Activated T-helper 2 cell treated with anti-CD3 and anti-CD28 coated beads, Interferon-gamma antibody, Interleukin-2, Interleukin-4, amounts not matched to agents 10 μg/mL and 5 μg/mL and 100 μg/mL, durations not matched to agents 14 hours and 24 hours and 36 hours (primary cell): ENCODE data around the gene ARHGAP20. TPM values are rescaled to one million over a fixed set of nuclear protein-coding genes. Genes with fewer than 3 reads are reported as not detected.
"Not testable (repeated sequence)": the region's sequence is repeated elsewhere in the genome, so short reads cannot be mapped to it uniquely, and the experiment has no call there.

ENCODE experiments used
- DNase-seq: peaks from one replicate; pipeline ENCODE4 v3.0.0; 2021; ENCODE audit warnings: low spot score
- H3K27ac Mint-ChIP-seq: one replicate; pipeline ENCODE4 v1.8.0; 2021; ENCODE audit warnings: mixed read lengths
- H3K27me3 Mint-ChIP-seq: one replicate; pipeline ENCODE4 v1.8.0; 2021; ENCODE audit warnings: low read depth, mixed read lengths
- H3K36me3 Mint-ChIP-seq: one replicate; pipeline ENCODE4 v1.8.0; 2021; ENCODE audit warnings: low read depth, mixed read lengths
- H3K4me1 Mint-ChIP-seq: one replicate; pipeline ENCODE4 v1.8.0; 2021; ENCODE audit warnings: low read depth, mixed read lengths
- H3K4me3 Mint-ChIP-seq: one replicate; pipeline ENCODE4 v1.8.0; 2021; ENCODE audit warnings: low read depth, mild to moderate bottlenecking, moderate library complexity, mixed read lengths
- H3K9me3 Mint-ChIP-seq: one replicate; pipeline ENCODE4 v1.8.0; 2021; ENCODE audit warnings: mixed read lengths
- intact Hi-C: fragments of 100-400 bp; cut with micrococcal nuclease; formaldehyde crosslinking; loops from one replicate; pipeline ENCODE4 v1.15.1; 2023
- total RNA-seq: library from RNA; stranded (reverse); gene quantifications from 2 replicates; pipeline ENCODE4 v1.2.3, GENCODE V29; 2022

ARHGAP20 gene
- total RNA-seq, 1 donor from 2014 or later: not detected

DNA sequence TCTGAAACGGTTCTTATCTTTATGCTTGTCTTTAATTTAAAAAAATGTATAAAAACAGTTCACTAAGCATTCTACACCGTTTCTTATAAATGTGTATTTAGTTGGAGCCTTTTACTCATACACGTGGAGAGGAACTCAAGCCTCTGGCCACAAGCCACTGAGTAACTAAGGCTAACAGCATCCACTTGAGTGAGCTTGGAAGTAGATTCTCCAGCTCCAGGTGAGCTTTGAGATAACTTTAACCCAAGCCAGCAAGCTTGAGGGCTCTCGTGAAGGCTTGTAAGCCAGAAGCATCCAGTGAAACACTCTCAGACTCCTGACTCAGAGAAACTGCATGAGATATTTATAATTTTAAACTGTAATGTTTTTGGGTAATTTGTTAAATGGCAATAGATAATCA is 82.6 kb downstream of the ARHGAP20 start:
- no peak overlapping the region for H3K4me3 Mint-ChIP-seq
- H3K27me3 Mint-ChIP-seq: peaks cover 6% of the 10 kb centered on the region
- intact Hi-C loops: no loop called here
- no peak overlapping the region for H3K27ac Mint-ChIP-seq
- H3K4me1 Mint-ChIP-seq: peaks cover 7% of the 10 kb centered on the region
- H3K36me3 Mint-ChIP-seq: no peaks in the 10 kb centered on the region
- no peaks in the 10 kb centered on the region for H3K9me3 Mint-ChIP-seq
- DNase-seq: no peak

DNA sequence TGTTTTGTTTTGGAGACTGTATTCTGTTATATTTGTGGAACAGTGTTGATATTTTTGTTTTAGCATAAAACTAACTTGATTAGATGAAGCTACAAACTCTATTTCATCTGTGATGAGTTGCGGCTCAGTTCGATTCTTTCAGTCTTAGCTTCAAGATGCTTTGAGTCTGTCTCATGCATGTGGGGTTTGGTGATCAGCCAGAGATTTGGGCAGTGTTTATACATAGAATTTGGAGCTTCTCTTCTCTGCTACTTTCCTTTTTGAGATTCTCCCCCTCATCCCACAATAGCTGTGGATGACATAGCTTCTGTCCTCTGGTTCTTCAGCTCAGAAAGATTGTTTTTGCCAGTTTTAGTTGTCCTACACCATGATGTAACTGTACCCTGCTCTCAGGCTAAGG is 90.4 kb downstream of the ARHGAP20 start:
- DNase-seq: no peak
- intact Hi-C loops: no loop called here
- Mint-ChIP-seq H3K27ac (no peak overlapping the region), H3K9me3 (no peaks in the 10 kb centered on the region), H3K36me3 (no peaks in the 10 kb centered on the region), H3K4me3 (no peak overlapping the region), H3K4me1 (no peaks in the 10 kb centered on the region), H3K27me3 (no peaks in the 10 kb centered on the region)

DNA sequence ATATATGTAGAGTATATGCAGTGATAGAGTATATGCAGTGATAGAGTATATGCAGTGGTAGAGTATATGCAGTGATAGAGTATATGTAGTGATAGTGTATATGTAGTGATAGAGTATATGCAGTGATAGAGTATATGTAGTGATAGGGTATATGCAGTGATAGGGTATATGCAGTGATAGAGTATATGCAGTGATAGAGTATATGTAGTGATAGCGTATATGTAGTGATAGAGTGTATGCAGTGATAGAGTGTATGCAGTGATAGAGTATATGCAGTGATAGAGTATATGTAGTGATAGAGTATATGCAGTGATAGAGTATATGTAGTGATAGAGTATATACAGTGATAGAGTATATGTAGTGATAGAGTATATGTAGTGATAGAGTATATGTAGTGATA is 92.9 kb downstream of the ARHGAP20 start:
- H3K36me3 Mint-ChIP-seq, H3K4me1 Mint-ChIP-seq, DNase-seq, H3K27ac Mint-ChIP-seq, H3K9me3 Mint-ChIP-seq, H3K27me3 Mint-ChIP-seq, H3K4me3 Mint-ChIP-seq, intact Hi-C loops: not testable (repeated sequence)

DNA sequence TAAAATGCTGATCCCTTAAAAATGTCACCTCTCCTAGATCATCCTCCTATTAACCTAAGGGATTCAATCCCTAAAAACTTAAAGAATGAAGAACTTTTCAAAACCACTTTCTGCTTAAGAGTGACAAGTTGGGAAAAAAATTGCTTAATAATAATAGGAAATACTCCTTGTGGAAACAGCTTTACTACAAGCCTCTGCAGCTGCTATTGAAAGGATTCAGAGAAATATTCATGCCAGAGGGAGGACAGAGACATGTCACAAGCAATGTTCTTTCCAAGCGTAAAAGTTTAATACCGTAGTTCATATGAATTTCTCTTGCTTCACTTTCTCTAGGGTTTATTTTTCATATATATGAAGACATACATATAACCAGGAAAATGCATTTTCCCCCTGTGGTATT is 98.2 kb downstream of the ARHGAP20 start:
- Mint-ChIP-seq H3K27me3 (peaks cover 6% of the 10 kb centered on the region), H3K36me3 (no peaks in the 10 kb centered on the region), H3K4me1 (no peaks in the 10 kb centered on the region), H3K9me3 (no peaks in the 10 kb centered on the region), H3K27ac (no peak overlapping the region), H3K4me3 (no peak overlapping the region)
- DNase-seq: no peak
- intact Hi-C loops: no loop called here

DNA sequence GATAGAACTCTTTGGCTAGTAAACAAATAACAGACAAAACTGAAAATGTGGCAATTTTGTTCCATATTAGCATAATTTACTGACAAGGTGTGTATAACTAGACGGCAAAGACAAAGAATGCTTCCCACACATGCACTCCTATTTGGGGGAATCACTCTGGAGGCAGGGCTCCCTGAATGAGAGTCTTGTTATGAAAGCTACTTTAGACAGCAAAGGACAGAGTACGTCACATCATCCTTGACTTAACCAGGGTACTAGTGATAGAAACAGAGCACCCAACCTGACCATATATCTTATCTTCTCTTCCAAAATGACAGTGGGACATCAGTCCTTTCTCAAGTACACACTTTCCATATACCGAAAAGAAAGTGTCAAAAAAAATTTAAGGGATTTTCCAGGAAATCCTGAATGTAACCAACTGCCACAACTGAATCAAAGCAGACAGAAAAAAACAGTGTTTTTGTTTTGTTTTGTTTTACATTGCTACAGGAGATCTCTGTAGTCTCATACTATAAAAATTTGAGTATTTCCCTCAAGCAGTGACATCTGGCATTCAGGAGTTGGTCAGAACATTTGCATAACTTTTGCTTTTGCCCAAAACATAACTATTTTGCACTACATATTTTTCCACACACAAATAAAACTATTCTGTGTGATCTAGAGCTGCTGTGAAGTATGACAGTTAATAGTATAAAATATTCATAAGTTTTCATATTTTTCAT is 98.9 kb downstream of the ARHGAP20 start:
- no peaks in the 10 kb centered on the region for H3K9me3 Mint-ChIP-seq
- no peak for DNase-seq
- no peaks in the 10 kb centered on the region for H3K4me1 Mint-ChIP-seq
- peaks cover 6% of the 10 kb centered on the region for H3K27me3 Mint-ChIP-seq
- intact Hi-C loops: no loop called here
- no peak overlapping the region for H3K27ac Mint-ChIP-seq
- no peaks in the 10 kb centered on the region for H3K36me3 Mint-ChIP-seq
- no peak overlapping the region for H3K4me3 Mint-ChIP-seq

DNA sequence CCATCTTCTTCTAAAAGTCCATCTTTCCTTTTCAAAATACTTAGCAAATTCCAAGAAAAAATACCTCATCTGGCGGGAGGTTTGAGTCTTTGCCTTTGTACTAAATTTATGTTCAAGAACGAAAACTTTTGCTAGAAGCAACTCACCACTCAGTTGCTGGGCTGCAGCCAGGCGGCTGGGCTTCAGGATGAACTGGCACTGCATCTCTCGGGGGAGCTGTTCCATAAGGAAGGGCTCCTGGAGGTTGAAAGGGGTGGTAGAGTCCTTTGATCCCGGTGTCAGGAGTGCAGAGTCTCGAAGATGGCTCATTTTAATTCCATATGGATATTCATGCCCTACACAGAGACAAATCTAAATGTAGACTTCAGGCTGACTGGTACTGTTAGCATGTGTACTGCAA is 105.8 kb downstream of the ARHGAP20 start:
- DNase-seq: no peak
- intact Hi-C loops: no loop called here
- no peak overlapping the region for H3K27ac Mint-ChIP-seq
- H3K9me3 Mint-ChIP-seq: no peaks in the 10 kb centered on the region
- H3K27me3 Mint-ChIP-seq: peaks cover 13% of the 10 kb centered on the region
- H3K4me1 Mint-ChIP-seq: no peaks in the 10 kb centered on the region
- H3K4me3 Mint-ChIP-seq: no peak overlapping the region
- no peaks in the 10 kb centered on the region for H3K36me3 Mint-ChIP-seq

DNA sequence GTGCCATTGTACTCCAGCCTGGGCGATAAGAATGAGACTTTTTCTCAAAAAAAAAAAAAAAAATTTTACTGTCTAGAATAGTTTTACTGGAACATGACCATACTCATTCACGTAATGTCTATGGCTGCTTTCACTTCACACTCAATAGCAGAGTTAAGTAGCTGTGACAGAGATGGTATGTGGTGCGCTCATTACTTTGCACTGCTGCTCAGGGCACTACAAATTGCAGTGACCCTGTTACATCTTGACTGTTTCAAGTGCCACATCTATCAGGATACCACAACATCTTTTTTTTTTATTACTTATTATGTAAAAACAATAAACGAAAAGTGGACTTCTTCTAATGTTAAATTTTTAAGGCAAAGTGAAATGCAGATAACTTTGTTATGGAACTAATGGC is 110.3 kb downstream of the ARHGAP20 start:
- intact Hi-C loops: no loop called here
- Mint-ChIP-seq H3K27me3 (peaks cover 11% of the 10 kb centered on the region), H3K36me3 (no peaks in the 10 kb centered on the region), H3K4me3 (no peak overlapping the region), H3K27ac (no peak overlapping the region), H3K4me1 (no peaks in the 10 kb centered on the region), H3K9me3 (peaks cover 4% of the 10 kb centered on the region)
- no peak for DNase-seq

DNA sequence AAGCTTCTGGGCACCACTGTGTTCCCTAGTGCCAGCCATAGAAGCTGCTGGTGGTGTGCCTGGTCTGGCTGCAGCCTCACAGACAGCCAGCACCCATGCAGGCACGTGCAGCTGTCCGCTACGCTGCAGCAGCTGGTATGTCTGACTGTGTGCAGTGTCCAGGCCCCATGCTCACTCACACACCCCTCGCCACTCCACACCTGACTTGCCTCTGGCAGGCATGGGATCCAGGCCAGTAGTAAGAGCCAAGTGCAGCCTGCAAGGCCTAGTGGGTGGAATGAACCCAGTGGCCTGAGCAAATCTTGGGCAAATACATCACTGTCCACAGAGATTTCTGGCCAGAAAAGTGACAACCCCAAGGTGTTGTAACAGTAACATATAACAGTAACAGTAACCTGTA is 111.9 kb downstream of the ARHGAP20 start:
- intact Hi-C loops: no loop called here
- peaks cover 4% of the 10 kb centered on the region for H3K27me3 Mint-ChIP-seq
- no peak overlapping the region for H3K27ac Mint-ChIP-seq
- no peak for DNase-seq
- no peaks in the 10 kb centered on the region for H3K4me1 Mint-ChIP-seq
- no peaks in the 10 kb centered on the region for H3K36me3 Mint-ChIP-seq
- H3K4me3 Mint-ChIP-seq: no peak overlapping the region
- H3K9me3 Mint-ChIP-seq: peaks cover 4% of the 10 kb centered on the region

DNA sequence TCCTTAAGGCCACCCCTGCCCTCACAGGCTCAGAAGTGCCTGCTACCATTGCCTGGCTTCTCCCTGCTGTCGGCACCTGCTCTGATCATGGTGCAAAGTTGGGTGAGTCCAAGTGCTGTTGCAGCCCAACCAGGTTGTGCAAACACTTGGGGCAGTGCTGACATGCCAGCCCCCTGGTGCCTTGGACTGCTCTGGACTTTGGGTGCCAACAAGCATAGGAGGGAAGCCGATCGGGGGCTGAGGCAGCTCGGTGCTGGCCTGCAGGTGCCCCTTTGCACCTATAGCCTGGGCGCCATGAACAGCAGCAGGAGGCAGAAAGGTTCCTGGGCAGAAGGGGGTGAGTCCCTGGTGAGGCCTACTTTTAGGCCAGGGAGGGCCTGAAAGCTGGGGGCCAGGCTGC is 113.0 kb downstream of the ARHGAP20 start:
- DNase-seq: no peak
- H3K27ac Mint-ChIP-seq: no peak overlapping the region
- intact Hi-C loops: no loop called here
- H3K4me3 Mint-ChIP-seq: no peak overlapping the region
- H3K27me3 Mint-ChIP-seq: no peaks in the 10 kb centered on the region
- no peaks in the 10 kb centered on the region for H3K36me3 Mint-ChIP-seq
- no peaks in the 10 kb centered on the region for H3K4me1 Mint-ChIP-seq
- peaks cover 4% of the 10 kb centered on the region for H3K9me3 Mint-ChIP-seq

DNA sequence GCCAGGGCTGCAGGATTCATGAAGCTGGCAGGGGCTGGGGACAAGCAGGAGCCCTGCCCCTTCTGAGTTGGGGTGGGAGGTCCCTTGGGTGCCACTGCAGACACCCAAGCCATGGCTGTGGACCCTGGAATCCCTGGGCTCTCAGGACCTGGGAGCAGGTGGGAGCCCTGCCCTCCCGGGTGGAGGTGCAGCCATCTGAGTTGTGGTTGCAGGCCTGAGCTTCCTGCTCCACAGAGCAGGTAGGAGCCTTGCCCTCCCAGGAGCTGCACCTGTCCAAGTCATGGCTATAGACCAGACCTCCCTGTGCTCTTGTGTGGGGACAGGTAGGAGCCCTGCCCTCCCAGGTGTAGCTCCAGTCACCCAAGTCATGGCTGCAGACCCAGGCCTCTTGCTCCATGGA is 113.5 kb downstream of the ARHGAP20 start:
- no peak overlapping the region for H3K4me3 Mint-ChIP-seq
- H3K36me3 Mint-ChIP-seq: no peaks in the 10 kb centered on the region
- no peaks in the 10 kb centered on the region for H3K4me1 Mint-ChIP-seq
- DNase-seq: no peak
- intact Hi-C loops: no loop called here
- no peaks in the 10 kb centered on the region for H3K27me3 Mint-ChIP-seq
- H3K27ac Mint-ChIP-seq: no peak overlapping the region
- H3K9me3 Mint-ChIP-seq: peaks cover 4% of the 10 kb centered on the region

DNA sequence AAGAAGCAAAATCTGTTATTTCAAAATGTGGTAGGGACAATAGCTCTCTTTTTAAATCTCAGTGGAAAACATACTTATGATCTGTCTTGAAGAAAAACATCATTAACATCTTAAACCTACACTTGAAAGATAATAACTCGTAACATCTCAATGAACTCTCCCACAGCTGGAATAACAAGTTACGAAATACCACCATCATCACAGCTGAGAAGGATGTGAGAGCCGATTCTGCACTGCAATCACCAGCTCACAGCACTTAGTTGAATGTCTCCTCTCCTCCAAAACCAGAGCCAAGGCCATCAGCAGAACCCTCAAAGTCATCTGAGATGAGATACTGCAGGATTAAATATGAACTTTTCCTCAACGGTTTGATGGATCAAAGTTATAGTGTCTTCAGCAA is 124.3 kb downstream of the ARHGAP20 start:
- no peaks in the 10 kb centered on the region for H3K4me1 Mint-ChIP-seq
- intact Hi-C loops: no loop called here
- no peaks in the 10 kb centered on the region for H3K9me3 Mint-ChIP-seq
- H3K4me3 Mint-ChIP-seq: no peak overlapping the region
- DNase-seq: no peak
- H3K36me3 Mint-ChIP-seq: no peaks in the 10 kb centered on the region
- peaks cover 11% of the 10 kb centered on the region for H3K27me3 Mint-ChIP-seq
- H3K27ac Mint-ChIP-seq: no peak overlapping the region

DNA sequence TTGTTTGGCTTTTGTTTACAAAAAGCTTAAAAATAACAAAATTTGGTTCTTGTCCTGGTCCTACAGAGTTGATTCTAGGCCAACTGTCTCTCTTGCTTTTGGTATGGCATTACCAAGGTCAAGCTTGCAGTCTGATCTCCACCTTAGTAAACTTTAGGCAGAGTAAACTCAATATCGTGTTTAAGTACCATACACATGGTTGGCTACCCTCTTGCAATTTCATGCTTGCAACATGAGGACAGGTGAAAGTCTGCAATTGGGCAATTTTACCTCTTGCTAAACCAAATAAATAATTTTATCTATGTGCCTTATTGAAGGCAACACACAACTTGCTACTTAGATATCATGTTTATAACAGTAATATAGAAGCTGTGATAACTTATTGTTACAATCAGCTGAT is 125.1 kb downstream of the ARHGAP20 start:
- peaks cover 11% of the 10 kb centered on the region for H3K27me3 Mint-ChIP-seq
- no peaks in the 10 kb centered on the region for H3K9me3 Mint-ChIP-seq
- no peak overlapping the region for H3K27ac Mint-ChIP-seq
- H3K4me3 Mint-ChIP-seq: no peak overlapping the region
- intact Hi-C loops: no loop called here
- DNase-seq: no peak
- no peaks in the 10 kb centered on the region for H3K4me1 Mint-ChIP-seq
- no peaks in the 10 kb centered on the region for H3K36me3 Mint-ChIP-seq

DNA sequence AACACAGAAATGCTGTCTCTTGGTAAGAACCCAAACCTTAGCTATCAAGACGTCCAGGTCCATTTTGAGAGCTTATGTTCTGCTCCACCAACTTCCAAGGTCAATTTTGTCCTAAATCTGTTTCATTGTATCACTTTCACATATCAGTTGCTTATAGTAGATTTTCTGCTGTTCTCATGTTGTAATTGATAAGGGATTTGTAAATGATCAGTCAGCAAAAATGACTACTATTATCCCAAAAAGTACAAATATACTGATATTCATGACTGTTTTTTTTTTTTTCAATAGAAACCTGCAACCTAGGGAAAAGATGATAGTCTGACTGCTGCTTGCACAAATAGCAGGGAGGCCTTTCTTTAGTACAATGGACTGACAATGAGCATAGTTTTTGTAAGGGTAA is 128.1 kb downstream of the ARHGAP20 start:
- no peaks in the 10 kb centered on the region for H3K36me3 Mint-ChIP-seq
- H3K4me3 Mint-ChIP-seq: no peak overlapping the region
- no peaks in the 10 kb centered on the region for H3K9me3 Mint-ChIP-seq
- intact Hi-C loops: no loop called here
- no peak for DNase-seq
- H3K27ac Mint-ChIP-seq: no peak overlapping the region
- no peaks in the 10 kb centered on the region for H3K4me1 Mint-ChIP-seq
- H3K27me3 Mint-ChIP-seq: peaks cover 4% of the 10 kb centered on the region
